RWPE2 (cell line): ENCODE data around the gene RPS6KC1.

Experiments used
- ATAC-seq: fragments of 200-7000 bp; cut with Tn5 transposase; 3 replicates; pipeline ENCODE4 v1.9.1; 2021; ENCODE audit warnings: low read depth
- DNase-seq: peaks from one replicate; pipeline ENCODE4 v3.0.0-alpha.2; 2020; ENCODE audit warnings: low spot score
- H3K27ac ChIP-seq: fragments of 450-650 bp; 2 replicates; pipeline ENCODE4 v1.5.1; 2017; ENCODE audit warnings: mild to moderate bottlenecking; ENCODE audit not compliant: poor library complexity, severe bottlenecking
- H3K27me3 ChIP-seq: fragments of 250-450 bp; sonication (Bioruptor Pico); 2 replicates; pipeline ENCODE4 v1.5.1; 2021; ENCODE audit warnings: mild to moderate bottlenecking, moderate library complexity; ENCODE audit not compliant: insufficient read depth, poor library complexity, severe bottlenecking
- H3K36me3 ChIP-seq: fragments of 250-450 bp; sonication (Bioruptor Pico); 2 replicates; pipeline ENCODE4 v1.5.1; 2020; ENCODE audit warnings: low read depth, mild to moderate bottlenecking, moderate library complexity
- H3K4me1 ChIP-seq: fragments of 250-450 bp; sonication (Bioruptor Pico); 2 replicates; pipeline ENCODE4 v1.5.1; 2021; ENCODE audit warnings: mild to moderate bottlenecking, moderate library complexity; ENCODE audit not compliant: insufficient read depth, poor library complexity, severe bottlenecking
- H3K4me3 ChIP-seq: fragments of 250-450 bp; sonication (Bioruptor Pico); 2 replicates; pipeline ENCODE4 v1.5.1; 2021; ENCODE audit warnings: mild to moderate bottlenecking, moderate library complexity; ENCODE audit not compliant: severe bottlenecking
- H3K9me3 ChIP-seq: fragments of 250-450 bp; sonication (Bioruptor Pico); 2 replicates; pipeline ENCODE4 v1.5.1; 2021; ENCODE audit warnings: mild to moderate bottlenecking, moderate library complexity; ENCODE audit not compliant: severe bottlenecking
- TF ChIP-seq, protein P1 (sequence below): fragments of 450-650 bp; IDR thresholded peaks from one replicate; pipeline ENCODE4 v1.5.1; 2017; ENCODE audit warnings: mild to moderate bottlenecking, moderate library complexity; ENCODE audit not compliant: poor library complexity, severe bottlenecking

The RPS6KC1 gene

DNA sequence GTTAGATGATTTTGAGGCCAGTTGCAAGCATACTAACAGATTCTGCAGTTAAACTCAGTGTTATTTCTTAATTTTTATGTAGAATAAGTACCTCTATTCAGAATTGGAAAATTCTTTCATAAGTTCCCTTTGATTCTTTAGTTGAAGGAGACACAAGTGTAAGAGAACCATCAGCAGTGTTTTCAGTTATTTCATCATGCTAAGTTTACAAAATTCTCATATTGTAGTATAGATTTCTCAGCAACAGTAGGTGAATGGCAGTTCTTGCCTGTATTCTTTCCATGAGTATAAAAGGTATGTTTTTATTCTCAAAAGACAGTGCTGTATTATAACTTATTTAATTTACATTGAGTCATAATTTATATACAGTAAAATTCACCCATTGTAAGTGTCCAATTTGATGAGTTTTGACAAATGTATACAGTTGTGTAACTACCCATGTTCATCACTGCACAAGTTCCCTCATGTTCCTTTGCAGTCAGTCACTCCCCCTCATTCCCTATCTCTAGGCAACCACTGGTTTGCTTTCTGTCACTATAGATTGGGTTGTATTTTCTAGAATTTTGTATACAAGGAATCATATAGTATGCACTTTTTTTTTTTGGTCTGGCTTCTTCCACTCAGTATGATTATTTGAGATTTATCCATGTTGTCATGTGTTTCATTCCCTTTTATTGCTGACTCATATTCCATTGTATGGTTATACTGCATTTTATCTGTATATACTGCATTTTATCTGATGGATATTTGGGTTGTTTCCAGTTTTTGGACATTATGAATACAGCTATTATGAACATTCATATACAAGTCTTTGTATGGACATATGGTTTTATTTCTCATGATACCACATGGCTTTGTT lies 3.9 kb downstream of the RPS6KC1 start:
- H3K27ac ChIP-seq: no peak overlapping the region
- H3K9me3 ChIP-seq: no peaks in the 10 kb centered on the region
- H3K4me1 ChIP-seq: no peaks in the 10 kb centered on the region
- ATAC-seq: no peak
- H3K36me3 ChIP-seq: no peaks in the 10 kb centered on the region
- TF ChIP-seq, protein P1, sequence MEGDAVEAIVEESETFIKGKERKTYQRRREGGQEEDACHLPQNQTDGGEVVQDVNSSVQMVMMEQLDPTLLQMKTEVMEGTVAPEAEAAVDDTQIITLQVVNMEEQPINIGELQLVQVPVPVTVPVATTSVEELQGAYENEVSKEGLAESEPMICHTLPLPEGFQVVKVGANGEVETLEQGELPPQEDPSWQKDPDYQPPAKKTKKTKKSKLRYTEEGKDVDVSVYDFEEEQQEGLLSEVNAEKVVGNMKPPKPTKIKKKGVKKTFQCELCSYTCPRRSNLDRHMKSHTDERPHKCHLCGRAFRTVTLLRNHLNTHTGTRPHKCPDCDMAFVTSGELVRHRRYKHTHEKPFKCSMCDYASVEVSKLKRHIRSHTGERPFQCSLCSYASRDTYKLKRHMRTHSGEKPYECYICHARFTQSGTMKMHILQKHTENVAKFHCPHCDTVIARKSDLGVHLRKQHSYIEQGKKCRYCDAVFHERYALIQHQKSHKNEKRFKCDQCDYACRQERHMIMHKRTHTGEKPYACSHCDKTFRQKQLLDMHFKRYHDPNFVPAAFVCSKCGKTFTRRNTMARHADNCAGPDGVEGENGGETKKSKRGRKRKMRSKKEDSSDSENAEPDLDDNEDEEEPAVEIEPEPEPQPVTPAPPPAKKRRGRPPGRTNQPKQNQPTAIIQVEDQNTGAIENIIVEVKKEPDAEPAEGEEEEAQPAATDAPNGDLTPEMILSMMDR: no peak
- no peak for DNase-seq
- no peak overlapping the region for H3K4me3 ChIP-seq
- H3K27me3 ChIP-seq: no peaks in the 10 kb centered on the region

DNA sequence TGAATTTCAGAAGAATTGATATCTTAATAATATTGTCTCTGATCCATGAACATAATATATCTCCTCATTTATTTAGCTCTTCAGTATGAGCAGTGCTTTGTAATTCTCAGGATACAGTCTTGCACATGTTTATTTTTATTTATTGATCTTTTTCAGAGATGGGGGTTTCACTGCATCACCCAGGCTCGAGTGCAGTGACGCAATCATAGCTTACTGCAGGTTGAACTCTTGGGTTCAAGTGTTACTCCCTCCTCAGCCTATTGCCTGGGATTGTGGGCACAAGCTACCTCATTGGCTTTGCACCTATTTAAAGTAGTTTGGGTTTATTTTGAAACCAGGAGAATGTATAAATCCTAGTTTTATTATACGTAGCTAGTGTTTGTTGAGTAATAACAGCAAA lies 4.7 kb downstream of the RPS6KC1 start:
- Histone ChIP-seq H3K27ac (no peak overlapping the region), H3K36me3 (no peaks in the 10 kb centered on the region), H3K9me3 (no peaks in the 10 kb centered on the region), H3K4me3 (no peak overlapping the region), H3K27me3 (no peaks in the 10 kb centered on the region), H3K4me1 (no peaks in the 10 kb centered on the region)
- ATAC-seq (no peak), DNase-seq (no peak)
- TF ChIP-seq, protein P1: no peak

DNA sequence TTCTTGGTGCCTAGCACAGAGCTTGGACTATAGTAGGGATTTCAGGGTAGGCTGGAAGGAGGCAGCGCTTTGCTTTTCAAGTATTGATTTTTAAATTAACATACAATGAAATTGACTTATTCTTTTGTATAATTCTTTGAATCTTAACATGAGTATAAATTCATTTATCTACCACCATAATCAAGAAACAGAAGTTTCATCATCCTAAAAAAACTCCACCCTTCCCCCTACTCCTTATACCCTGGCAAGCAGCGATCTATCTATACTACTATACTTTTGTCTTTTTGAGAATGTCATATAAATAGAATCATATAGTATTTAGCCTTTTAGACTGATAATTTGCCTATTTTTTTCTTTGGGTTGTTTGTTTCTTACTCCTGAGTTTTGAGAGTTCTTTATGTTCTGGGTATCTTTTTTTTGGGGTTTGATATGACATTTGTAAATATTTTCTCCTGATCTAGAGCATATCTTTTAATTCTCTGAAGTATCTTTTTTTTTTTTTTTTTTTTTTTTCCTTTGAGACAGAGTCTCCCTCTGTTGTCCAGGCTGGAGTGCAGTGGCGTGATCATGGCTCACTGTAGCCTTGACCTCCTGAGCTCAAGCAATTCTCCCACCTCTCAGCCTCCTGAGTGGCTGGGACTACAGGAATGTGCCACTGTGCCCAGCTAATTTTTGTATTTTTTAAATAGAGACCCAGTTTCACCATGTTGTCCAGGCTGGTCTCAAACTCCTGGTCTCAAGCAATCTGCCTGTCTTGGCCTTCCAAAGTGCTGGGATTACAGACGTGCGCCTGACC lies 6.4 kb downstream of the RPS6KC1 start:
- no peak overlapping the region for H3K4me3 ChIP-seq
- no peak overlapping the region for H3K27ac ChIP-seq
- DNase-seq (no peak), ATAC-seq (no peak)
- no peaks in the 10 kb centered on the region for H3K27me3 ChIP-seq
- H3K4me1 ChIP-seq: no peaks in the 10 kb centered on the region
- H3K36me3 ChIP-seq: no peaks in the 10 kb centered on the region
- TF ChIP-seq, protein P1: no peak
- H3K9me3 ChIP-seq: no peaks in the 10 kb centered on the region

DNA sequence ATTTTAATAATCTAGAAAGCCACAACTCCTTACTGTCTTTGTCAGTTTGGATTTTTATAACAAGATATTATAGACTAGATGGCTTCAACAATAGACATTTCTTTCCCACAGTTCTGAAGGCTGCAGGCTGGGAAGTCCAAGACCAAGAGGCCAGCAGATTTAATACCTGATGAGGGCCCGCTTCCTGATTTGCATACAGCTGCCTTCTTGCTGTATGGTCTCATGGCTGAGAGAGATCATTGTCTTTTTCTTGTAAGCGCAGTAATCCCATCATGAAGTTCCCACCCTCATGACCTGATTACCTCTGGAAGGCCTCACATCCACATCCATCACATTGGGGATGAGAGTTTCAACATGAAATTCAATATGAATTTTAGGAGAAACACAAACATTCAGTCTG lies 9.8 kb downstream of the RPS6KC1 start:
- H3K27ac ChIP-seq: no peak overlapping the region
- H3K4me1 ChIP-seq: no peaks in the 10 kb centered on the region
- no peaks in the 10 kb centered on the region for H3K27me3 ChIP-seq
- H3K4me3 ChIP-seq: no peak overlapping the region
- H3K9me3 ChIP-seq: no peaks in the 10 kb centered on the region
- ATAC-seq (no peak), DNase-seq (no peak)
- TF ChIP-seq, protein P1: no peak
- no peaks in the 10 kb centered on the region for H3K36me3 ChIP-seq

DNA sequence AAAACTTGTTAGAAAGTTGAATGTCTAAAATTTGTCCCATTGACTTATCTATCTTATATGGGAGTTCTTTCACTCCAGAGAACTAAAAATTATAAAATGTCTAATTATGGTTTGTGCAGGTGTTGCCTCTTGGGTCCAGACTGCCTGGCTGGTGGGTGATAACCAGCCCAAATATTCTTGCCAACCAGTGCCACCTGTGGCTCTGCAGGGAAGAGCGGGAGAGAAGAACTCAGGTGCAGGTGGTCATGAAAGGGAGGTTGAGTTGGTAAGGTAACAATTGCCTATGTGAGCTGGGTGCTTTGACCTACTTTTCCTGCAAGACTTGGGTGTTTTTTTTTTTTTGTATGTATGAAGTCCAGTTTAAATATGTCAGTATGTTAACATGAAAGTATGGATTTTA lies 10.2 kb downstream of the RPS6KC1 start:
- Histone ChIP-seq H3K4me1 (no peaks in the 10 kb centered on the region), H3K27me3 (no peaks in the 10 kb centered on the region), H3K36me3 (no peaks in the 10 kb centered on the region), H3K4me3 (no peak overlapping the region), H3K9me3 (no peaks in the 10 kb centered on the region), H3K27ac (no peak overlapping the region)
- DNase-seq (no peak), ATAC-seq (no peak)
- TF ChIP-seq, protein P1: no peak
